Muscle of back (tissue), 11 donors: ENCODE measurements around the gene EMX1. TPM values are rescaled to one million over a fixed set of nuclear protein-coding genes. Genes with fewer than 3 reads are reported as not detected.

Experiments used
- DNase-seq, 3 donors: peaks; one replicate each; pipeline versions ENCODE4 v3.0.0 to v3.0.0-alpha.2; 2013
- polyA plus RNA-seq, 10 donors: library from polyadenylated mRNA; unstranded; fragments of 120-200 nt; gene quantifications; one replicate each; pipeline ENCODE4 v1.2.1, GENCODE V29; 2013; ENCODE audit not compliant: insufficient read length in 10 of 10

Gene EMX1
- polyA plus RNA-seq, 10 donors, result 0.20 to 0.27 TPM; not detected in 8

GRCh38 chr2:72942881-72943418, 25.6 kb downstream of the EMX1 start:
- no peak for DNase-seq

- no peak for DNase-seq
Measured at GRCh38 chr2:72943540-72944395, 26.4 kb downstream of the EMX1 start.

DNA sequence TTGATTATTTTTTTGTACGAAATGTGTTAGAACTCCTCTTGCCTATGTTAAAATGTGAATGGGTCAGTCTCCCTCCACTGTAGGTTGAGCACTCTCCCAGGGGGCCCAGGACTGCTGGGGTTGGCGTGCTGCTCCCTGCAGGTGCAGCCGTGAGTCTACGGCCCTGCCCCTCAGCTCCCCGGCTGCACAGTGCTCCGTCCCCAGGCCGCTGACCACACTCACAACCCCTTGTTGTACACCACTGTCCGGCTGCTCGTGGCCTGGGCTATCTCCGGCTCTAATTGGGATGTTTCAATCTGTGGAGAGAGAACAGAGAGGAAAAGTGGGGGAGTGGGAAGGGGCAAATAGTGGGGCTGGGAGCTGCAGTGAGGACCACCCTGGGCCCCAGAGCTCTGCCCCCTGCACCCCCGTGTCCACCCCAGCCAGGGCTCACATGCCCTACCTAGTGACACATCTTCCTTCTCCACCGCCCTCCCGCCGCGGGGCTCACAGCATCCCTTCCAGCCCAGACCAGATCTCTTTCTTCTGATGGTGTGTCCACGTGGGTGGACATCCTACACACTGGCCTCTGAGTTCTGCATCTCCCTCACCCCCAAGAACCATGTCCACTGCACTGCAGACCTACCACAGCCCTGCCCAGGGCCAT, 27.6 kb downstream of the EMX1 start:
- no peak for DNase-seq

DNA sequence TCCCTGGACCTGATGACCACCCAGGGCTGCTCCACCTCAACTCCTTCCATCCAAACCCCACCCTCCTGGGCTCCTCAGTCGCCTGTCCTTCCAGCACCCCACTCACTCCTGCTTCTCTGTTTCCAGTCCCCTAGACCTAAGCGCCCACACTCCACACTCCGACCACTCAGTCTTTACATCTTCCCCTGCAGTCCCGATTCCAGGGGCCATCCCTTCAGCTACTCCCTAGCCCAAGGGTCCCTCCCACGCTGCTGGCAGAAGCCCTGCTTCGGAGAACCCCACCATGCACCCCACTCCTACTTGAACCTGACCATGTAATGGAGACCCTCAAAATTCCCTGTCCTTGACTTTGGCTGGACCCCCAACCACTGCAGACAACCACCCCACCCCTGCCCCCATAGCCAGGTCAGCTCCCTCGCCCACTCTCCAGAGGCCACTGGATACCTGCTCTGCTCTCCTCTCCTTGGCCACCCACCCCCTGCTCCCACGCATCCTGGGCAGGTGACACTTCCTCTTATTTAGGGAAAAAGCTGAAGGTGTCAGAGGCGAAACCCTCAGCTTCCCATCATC, 28.2 kb downstream of the EMX1 start:
- no peak for DNase-seq

DNA sequence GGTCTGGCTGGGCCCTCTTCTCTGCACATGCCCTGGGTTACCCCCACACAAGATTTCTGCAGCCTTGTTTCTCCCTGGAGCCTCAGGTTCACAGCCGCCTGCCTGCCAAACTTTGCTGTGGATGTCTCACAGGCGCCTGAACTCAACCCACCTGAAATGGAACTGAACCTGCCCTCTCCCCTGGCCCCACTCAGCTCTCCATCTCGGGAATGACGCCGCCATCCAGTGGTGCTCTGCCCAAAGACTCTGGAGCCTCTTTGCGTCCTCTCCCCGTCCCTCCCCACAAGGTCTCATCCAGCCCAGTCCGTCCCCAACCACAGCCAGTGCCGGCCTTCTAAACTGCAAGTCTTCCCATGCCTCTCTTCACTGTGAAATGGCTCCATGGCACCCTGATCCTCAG, 29.1 kb downstream of the EMX1 start:
- DNase-seq, result no peak

DNA sequence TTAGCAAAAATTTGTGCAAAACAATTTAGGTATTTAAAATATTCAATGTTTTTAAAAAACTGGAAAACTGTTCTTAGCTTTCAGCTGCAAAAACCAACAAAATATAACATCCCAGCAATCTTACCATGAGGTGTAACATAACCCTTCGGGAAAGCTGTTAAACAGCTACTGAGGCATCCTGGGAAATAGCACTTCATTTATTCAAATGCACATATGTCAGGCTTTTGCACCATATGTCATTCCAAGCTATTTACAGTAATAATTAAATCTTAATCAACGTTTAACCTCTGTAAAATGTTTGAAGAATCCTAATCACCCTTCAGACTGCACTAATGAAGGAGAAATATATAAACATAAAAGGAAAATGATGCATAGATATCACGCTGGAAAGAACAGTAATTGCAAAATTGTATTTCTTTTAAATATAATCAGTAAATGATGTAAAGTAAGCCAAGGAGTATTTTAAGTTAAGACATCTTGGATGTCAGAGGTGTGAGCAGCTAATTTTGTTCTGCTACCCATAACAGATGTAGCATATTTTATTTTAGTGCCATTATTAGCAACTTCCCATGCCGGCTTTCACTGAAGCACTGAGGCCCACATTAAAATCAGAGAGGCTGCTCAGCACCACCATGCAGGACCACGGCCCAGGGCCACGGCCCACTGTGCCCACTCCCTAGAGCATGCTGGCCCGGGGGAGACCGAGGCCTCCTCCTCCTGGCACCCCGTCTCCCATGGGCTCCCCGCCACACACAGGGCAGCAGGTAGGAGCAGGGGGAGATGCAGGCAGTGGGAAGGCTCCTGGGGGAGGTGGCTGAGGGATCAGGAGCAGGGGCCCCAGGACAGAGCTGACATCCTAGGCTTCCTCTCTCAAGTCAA, 30.9 kb downstream of the EMX1 start:
- no peak for DNase-seq

DNA sequence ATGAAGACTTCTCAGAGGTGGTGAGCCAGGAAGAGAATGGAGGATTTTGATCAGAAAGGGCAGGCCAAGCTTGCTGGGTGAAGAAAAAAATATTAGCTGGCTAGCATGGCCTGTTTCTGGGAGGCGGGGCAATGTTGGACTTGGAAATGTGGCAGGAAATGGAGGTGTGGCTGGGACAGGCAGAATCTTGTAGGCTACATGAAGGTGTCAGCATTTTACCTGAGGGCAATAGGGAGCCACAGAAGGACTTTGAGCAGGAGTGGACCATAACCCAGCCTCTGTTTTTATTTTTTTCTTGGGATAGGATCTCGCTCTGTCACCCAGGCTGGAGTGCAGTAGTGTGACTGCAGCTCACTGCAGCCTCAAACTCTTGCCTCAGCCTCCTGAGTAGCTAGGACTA, 31.7 kb downstream of the EMX1 start:
- DNase-seq, result no peak

- DNase-seq, result no peak
Measured at GRCh38 chr2:72949642-72950041, 32.3 kb downstream of the EMX1 start.

- DNase-seq, result no peak
Measured at GRCh38 chr2:72950558-72951255, 33.4 kb downstream of the EMX1 start.

- DNase-seq, result no peak
Measured at GRCh38 chr2:72951303-72952095, 34.2 kb downstream of the EMX1 start.

GRCh38 chr2:72952110-72952823, 34.9 kb downstream of the EMX1 start:
- no peak for DNase-seq

GRCh38 chr2:72952961-72953360, 35.6 kb downstream of the EMX1 start:
- no peak for DNase-seq

GRCh38 chr2:72953528-72953927, 36.2 kb downstream of the EMX1 start:
- DNase-seq, result no peak

- no peak for DNase-seq
Measured at GRCh38 chr2:72953976-72954375, 36.7 kb downstream of the EMX1 start.

- no peak for DNase-seq
Measured at GRCh38 chr2:72954376-72955227, 37.3 kb downstream of the EMX1 start.

GRCh38 chr2:72955228-72956049, 38.1 kb downstream of the EMX1 start:
- peak in 1 of 3 donors; percentile 23 for DNase-seq

GRCh38 chr2:72956050-72956395, 38.7 kb downstream of the EMX1 start:
- no peak for DNase-seq

DNA sequence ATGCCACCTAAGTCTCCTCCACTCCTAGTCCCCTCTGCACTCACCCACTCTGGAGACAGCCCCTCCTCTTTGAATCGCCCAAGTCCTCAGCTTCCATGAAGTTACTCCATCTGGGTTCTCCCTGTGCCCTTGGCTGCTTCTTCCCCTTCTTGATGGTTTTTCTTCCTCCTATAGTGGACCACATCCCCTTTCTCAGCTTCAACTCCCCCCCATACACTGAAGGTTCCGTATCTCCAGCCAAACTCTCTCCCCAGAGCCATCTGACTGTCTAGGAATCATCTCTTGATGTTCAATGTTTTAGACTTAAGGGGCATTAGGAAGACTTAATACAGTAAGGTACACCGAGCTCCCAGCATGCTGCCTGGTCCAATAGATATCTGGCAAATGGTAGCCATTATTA, 39.6 kb downstream of the EMX1 start:
- DNase-seq, result no peak
